GM19467 (cell line): ENCODE results near the gene AP1S1.
"Not testable (repeated sequence)": the region's sequence is repeated elsewhere in the genome, so short reads cannot be mapped to it uniquely, and the experiment has no call there.

Experiments used
- ATAC-seq: cut with Tn5 transposase; IDR thresholded peaks from one replicate; pipeline ENCODE4 v1.9.1; 2021; ENCODE audit warnings: mild to moderate bottlenecking, moderate library complexity; ENCODE audit not compliant: unreplicated experiment

AP1S1 gene

GRCh38 chr7:101153969-101154692 lies at the start of gene AP1S1:
AP1S1 (plus strand) TSS chr7:101154476; CDS start chr7:101154515, 39 bp downstream.
- ATAC-seq: peak; percentile 58

GRCh38 chr7:101104799-101105198 lies 49.5 kb upstream of the AP1S1 start:
- ATAC-seq: no peak

GRCh38 chr7:101105248-101105647 lies 49.0 kb upstream of the AP1S1 start:
- not testable (repeated sequence) for ATAC-seq

- no peak for ATAC-seq
Observed at GRCh38 chr7:101106386-101106785, 47.9 kb upstream of the AP1S1 start.

- ATAC-seq: no peak
Observed at GRCh38 chr7:101108330-101108857, 45.9 kb upstream of the AP1S1 start.

- ATAC-seq: no peak
Observed at GRCh38 chr7:101108961-101109360, 45.3 kb upstream of the AP1S1 start.

GRCh38 chr7:101109368-101109767 lies 44.9 kb upstream of the AP1S1 start:
- no peak for ATAC-seq

- ATAC-seq: no peak
Observed at GRCh38 chr7:101111261-101111660, 43.0 kb upstream of the AP1S1 start.

DNA sequence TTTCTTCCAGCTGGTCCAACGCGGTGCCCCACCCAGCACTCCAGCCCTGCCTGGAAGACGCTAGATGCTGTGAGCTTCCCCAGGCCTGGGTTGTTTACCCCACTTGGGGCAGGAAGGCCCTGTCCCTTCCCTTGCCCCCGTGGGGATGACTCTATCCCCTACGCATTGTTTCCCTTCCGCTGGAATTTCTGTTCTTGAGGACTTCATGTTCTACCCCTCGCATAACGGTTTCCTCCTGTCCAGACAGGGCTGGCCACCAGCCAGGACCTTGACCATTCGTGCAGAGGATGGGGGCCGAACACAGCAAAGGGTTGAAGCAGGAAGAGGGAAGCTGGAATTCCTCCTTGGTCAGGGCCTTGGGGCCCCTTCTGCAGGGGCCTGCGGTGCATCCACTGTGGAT lies 42.0 kb upstream of the AP1S1 start:
- no peak for ATAC-seq

DNA sequence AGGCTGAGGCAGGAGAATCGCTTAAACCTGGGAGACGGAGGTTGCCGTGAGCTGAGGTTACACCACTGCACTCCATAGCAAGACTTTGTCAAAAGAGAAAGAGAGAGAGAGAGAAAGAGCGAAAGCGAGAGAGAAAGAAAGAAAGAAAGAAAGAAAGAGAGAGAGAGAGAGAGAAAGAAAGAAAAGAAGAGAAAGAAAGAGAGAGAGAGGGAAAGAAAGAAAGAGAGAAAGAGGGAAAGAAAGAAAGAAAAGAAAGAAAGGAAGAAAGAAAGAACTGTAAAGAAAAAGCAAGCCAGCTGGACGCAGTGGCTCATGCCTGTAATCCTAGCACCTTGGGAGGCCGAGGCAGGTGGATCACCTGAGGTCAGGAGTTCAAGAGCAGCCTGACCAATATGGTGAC lies 41.1 kb upstream of the AP1S1 start:
- not testable (repeated sequence) for ATAC-seq

DNA sequence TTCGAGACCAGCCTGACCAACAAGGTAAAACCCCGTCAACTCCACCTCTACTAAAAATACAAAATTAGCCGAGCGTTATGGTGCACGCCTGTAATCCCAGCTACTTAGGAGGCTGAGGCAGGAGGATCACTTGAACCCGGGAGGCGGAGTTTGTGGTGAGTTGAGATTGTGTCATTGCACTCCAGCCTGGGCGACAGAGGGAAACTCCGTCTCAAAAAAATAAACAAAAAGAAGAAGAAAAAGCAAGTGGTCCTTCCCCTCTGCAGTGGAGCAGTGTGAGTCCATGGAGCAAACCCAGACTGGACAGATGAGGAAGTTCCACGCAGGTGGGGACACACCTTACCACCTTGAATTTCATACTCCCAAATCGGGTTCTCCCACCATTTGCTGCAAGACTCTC lies 40.4 kb upstream of the AP1S1 start:
- ATAC-seq: no peak

DNA sequence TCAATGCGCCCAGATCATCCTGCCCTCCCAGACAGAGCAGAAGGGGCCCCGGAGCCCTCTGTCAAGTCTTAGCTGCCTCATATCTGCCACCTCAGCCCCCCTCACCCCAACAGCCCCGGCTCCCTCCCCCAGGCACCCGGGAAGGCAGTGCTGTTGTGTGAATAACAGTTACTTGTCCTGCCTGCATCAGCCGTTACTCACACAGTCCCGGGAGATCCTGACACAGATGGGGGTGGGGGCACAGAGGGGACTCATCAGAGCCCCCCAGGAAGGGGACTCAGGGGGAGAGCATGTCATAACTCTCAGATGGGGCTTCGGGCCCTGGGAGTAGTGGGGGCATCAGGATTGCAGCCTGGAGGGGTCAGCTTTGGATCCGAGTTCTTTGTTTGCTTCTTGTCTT lies 39.8 kb upstream of the AP1S1 start:
- ATAC-seq: no peak

- no peak for ATAC-seq
Observed at GRCh38 chr7:101115215-101115614, 39.1 kb upstream of the AP1S1 start.

- no peak for ATAC-seq
Observed at GRCh38 chr7:101116898-101117297, 37.4 kb upstream of the AP1S1 start.

DNA sequence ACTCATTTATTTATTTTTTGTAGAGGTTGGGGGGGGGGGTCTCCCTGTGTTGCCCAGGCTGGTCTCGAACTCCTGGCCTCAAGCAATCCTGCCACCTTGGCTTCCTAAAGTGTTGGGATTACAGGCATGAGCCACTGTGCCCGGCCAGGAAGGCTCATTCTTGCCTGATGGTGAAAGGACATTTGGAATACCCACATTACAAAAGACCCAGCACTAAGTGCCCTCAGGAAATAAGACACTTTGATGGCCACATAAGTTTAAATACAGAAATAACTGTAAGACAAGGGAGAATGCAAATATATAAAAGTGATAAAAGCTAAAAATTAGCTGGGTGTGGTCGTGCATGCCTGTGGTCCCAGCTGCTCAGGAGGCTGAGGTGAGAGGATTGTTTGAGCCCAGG lies 35.4 kb upstream of the AP1S1 start:
- ATAC-seq: no peak

- no peak for ATAC-seq
Observed at GRCh38 chr7:101119876-101120275, 34.4 kb upstream of the AP1S1 start.

- no peak for ATAC-seq
Observed at GRCh38 chr7:101120315-101120714, 34.0 kb upstream of the AP1S1 start.

DNA sequence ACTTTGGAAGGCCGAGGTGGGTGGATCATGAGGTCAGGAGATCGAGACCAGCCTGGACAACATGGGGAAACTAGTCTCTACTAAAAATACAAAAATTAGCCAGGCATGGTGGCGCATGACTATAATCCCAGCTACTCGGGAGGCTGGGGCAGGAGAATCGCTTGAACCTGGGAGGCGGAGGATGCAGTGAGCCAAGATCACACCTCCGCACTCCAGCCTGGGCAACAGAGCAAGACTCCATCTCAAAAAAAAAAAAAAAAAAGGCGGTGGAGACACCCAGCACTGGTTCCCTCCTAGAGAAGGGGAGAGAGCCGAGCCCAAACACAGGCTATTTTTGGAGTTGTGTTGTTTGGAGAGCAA lies 32.7 kb upstream of the AP1S1 start:
- ATAC-seq: not testable (repeated sequence)

GRCh38 chr7:101121991-101122932 lies 32.0 kb upstream of the AP1S1 start:
- no peak for ATAC-seq

- ATAC-seq: no peak
Observed at GRCh38 chr7:101122933-101123702, 31.2 kb upstream of the AP1S1 start.

GRCh38 chr7:101123703-101124068 lies 30.6 kb upstream of the AP1S1 start:
- ATAC-seq: no peak
